NOMO-1 treated with DMSO at 0.1 percent for 48 hours (cell line): Measurements from ENCODE around the gene DNAH9.

ENCODE experiments used
- DNase-seq: peaks from one replicate; lab custom pipeline; 2025; ENCODE audit not compliant: unreplicated experiment; lab: John Stamatoyannopoulos, UW

DNAH9 gene, protein sequence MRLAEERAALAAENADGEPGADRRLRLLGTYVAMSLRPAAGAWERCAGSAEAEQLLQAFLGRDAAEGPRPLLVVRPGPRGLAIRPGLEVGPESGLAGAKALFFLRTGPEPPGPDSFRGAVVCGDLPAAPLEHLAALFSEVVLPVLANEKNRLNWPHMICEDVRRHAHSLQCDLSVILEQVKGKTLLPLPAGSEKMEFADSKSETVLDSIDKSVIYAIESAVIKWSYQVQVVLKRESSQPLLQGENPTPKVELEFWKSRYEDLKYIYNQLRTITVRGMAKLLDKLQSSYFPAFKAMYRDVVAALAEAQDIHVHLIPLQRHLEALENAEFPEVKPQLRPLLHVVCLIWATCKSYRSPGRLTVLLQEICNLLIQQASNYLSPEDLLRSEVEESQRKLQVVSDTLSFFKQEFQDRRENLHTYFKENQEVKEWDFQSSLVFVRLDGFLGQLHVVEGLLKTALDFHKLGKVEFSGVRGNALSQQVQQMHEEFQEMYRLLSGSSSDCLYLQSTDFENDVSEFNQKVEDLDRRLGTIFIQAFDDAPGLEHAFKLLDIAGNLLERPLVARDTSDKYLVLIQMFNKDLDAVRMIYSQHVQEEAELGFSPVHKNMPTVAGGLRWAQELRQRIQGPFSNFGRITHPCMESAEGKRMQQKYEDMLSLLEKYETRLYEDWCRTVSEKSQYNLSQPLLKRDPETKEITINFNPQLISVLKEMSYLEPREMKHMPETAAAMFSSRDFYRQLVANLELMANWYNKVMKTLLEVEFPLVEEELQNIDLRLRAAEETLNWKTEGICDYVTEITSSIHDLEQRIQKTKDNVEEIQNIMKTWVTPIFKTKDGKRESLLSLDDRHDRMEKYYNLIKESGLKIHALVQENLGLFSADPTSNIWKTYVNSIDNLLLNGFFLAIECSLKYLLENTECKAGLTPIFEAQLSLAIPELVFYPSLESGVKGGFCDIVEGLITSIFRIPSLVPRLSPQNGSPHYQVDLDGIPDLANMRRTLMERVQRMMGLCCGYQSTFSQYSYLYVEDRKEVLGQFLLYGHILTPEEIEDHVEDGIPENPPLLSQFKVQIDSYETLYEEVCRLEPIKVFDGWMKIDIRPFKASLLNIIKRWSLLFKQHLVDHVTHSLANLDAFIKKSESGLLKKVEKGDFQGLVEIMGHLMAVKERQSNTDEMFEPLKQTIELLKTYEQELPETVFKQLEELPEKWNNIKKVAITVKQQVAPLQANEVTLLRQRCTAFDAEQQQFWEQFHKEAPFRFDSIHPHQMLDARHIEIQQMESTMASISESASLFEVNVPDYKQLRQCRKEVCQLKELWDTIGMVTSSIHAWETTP (N-terminal part only)

DNA sequence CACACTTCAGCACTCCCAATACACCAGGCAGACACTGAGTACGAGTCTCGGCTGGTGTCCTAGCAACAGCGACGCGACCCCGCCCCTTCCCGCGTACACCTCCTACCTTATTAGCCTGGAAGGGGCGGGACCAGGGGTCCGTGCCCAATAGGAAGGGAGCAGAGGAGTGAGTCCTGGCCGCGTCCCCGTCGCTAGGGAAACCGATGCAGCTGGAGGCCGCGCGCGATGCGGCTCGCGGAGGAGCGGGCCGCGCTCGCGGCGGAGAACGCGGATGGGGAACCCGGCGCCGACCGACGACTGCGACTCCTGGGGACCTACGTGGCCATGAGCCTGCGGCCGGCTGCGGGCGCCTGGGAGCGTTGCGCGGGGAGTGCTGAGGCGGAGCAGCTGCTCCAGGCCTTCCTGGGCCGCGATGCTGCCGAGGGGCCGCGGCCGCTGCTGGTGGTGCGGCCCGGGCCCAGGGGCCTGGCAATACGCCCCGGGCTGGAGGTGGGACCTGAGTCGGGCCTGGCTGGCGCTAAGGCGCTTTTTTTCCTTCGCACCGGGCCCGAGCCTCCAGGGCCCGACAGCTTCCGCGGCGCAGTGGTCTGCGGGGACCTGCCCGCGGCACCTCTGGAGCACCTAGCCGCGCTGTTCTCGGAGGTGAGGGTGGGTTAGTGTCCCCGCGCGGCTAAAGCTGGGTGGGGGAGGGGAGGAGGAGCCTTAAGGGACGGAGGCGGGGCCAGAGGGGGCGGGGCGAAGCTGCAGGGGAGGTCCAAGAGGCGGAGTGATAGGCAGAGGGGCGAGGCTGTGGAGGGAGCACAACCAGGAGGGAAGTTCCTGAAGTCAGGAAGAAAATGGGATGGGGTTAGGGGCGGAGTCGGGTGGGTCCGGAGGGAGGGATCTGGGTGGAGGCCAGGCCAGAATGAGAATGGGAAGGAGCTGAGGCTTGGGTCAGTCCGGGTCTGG is at the start of gene DNAH9:
Gene DNAH9, plus strand, starts transcription at position 197 of the 948 bp plus-strand sequence. Its CDS starts 29 bp downstream, at position 226.
- DNase-seq: no peak

DNA sequence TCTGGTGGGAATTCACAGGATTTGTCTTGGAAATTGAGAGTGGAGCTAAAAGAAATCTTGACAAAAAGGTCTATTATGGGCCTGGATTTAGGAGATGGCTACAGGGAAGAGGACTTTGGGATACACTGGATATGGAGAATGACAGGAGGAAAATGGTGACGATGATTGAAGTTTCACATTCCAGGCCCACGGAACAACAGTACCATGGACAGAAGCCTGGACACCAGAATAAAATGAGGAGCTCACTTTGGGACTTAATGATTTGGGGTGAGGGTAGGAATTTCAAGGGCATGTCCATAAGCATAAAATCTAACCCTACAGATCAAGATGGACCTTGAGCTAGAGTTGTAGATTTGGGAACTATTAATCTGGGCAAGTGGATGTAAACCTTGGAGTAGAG is 47.8 kb upstream of the DNAH9 start:
- no peak for DNase-seq

- no peak for DNase-seq
Observed at GRCh38 chr17:11551442-11551841, 46.8 kb upstream of the DNAH9 start.

DNA sequence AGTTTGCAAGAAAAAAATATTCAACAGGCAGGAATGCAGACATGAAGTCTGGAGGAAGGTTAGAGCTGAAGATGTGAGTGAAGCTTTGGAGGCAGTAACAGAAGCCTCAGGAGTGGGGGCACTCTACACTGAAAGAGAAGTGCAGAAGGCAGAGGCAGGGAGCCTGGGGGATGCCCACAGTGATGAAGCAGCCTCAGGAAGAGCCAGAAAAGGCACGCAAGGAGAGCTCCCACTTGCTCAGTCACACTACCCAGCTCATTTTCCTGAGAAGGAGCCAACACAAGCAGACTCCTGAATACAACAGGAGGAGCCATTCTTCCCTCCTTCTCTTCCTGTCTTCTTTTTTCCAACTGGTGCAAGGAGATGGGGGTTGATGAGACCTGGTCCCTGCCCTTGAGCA is 45.1 kb upstream of the DNAH9 start:
- DNase-seq: no peak

DNA sequence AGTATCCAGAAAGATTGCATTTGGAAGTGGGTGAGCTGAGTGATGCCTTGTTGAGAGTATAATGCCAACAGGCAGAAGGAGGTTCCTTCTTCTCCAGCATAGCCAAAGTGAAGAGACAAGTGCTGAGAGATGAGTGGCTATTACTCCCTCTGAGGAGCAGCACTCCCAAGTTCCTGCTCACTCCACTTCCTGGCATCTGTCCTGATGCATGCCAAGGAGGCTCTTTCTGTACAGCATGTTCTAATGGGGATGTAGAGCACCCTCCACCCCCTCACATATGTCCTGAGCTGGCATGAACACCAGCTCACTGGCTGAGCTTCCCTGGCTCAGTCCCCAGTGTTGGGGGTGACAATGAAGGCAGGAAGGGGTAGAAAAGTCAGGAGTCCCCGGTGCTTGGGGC is 44.2 kb upstream of the DNAH9 start:
- no peak for DNase-seq

DNA sequence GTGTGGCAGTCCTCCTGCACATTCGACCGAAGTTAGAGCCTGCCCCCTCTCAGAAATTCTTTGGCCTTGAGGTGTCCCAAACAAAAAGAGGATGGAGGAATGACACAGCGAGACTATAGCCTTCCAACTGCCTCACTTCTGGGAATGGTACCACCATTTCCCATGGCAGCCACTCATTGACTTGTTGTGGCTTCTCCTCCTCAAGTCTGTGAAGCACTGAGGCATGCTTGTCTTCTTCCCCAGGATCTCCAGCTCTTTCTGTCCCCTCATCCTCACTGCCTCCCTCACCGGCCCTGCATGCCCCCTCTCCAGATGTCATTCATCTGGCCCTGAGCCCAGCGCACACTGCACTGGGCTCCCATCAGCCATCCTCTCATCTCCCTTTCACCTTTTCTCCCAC is 43.7 kb upstream of the DNAH9 start:
- no peak for DNase-seq

DNA sequence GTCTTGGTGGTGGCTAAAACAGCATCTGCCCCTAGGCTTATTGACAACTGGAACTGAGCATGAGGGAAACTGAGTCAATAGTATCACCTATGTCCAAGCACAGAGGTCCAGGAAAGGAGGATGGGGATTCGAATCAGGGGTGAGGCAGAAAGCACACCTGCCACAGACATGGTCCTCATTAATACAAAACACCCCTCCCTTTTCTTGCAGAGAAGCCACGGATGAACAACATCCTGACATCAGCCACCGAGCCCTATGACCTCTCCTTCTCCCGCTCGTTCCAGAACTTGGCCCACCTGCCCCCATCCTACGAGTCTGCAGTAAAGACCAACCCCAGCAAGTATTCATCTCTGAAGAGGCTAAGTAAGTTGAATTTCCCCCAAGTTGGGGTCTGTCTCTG is 42.7 kb upstream of the DNAH9 start:
- no peak for DNase-seq

- DNase-seq: no peak
Observed at GRCh38 chr17:11557727-11558452, 40.4 kb upstream of the DNAH9 start.

DNA sequence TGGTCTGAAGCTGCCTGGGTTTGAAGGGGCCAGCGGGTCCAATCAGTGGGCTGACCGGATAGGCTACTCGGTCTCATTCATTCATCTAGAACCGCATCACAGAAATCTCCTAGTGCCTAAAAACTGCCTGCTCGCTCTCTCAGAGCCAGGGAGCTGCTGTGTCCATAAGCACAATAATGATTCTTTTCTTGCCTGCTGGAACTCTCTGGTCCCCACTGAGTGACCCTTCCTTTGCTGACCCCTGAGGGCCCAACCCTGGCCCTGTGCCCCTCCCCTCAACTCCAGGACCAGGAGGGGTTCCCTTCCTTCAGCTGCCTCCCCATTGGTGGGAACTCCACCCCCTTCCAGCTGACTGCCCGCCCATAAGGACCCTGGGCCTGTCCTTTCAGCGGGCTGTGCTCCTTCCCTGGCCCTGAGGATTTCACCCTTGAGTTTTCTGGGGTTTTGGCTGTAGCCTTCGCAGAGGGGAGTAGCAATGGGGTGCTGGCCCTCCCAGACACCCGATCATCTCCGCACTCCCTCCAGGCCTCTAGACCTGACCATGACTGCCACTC is 39.5 kb upstream of the DNAH9 start:
- DNase-seq: no peak

GRCh38 chr17:11559601-11560000 is 38.7 kb upstream of the DNAH9 start:
- no peak for DNase-seq

- no peak for DNase-seq
Observed at GRCh38 chr17:11561281-11561680, 37.0 kb upstream of the DNAH9 start.

DNA sequence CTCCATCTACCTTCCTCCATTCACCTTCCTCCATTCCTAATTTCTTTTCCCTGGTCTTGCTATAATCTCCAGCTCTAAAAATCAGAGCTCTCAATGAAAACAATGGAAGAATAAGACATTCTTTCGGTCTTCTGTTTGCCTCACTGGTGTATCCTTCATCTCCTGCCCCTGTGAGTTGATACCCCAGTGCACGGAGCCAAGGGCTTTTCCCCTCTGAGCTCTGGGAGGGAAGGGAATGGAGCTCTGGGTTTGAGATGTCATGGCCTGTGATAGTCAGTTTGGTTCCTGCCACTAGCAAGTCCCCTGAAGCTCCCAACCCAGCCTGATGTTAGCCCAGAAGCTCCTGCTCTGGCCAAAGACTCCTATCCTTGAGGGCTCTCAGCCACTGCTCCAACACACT is 36.6 kb upstream of the DNAH9 start:
- DNase-seq: no peak

DNA sequence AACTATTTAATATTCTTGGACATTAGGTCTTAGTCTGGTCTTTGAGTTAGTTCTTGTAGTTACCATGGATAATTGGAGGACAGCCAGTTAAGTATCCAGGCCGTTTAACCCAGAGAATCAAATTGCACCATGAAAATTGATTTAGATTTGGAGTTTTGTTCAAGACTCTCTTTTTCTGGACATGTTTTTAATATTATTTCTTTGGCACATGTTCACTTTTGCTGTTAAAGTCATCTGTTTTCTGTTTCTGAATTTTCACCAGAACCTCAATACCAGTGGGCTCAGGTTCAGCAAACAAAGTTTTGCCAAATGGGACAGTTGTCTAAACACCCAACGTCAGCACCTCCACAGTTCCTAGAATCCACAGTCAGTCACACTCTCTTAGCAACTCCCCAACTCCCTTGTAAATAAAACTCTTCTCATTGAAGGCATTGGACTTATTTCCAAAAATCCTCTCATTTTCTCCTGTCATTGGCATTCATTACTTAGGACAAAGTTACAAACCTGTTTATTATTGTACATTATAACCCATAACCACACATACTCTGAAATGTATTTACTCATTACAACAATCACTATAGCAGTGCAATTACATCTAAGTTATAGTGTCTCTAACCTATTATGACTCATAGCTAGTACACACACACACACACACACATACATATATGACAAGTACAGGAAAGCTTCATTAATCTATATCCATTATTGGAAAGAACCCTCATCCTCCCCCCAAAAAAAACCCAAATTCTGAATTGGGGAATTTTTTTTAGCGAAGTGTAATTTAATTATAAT is 33.5 kb upstream of the DNAH9 start:
- DNase-seq: no peak

- no peak for DNase-seq
Observed at GRCh38 chr17:11565591-11565990, 32.7 kb upstream of the DNAH9 start.

GRCh38 chr17:11578998-11579397 is 19.3 kb upstream of the DNAH9 start:
- DNase-seq: no peak

- no peak for DNase-seq
Observed at GRCh38 chr17:11580677-11581076, 17.6 kb upstream of the DNAH9 start.

- no peak for DNase-seq
Observed at GRCh38 chr17:11582217-11582616, 16.1 kb upstream of the DNAH9 start.

GRCh38 chr17:11583306-11583992 is 14.8 kb upstream of the DNAH9 start:
- DNase-seq: no peak
